ENCODE measurements around the gene MPEG1. TPM values are rescaled to one million over a fixed set of nuclear protein-coding genes. Genes with fewer than 3 reads are reported as not detected.

The MPEG1 gene
- total and polyA plus RNA-seq, 2 of the 4 experiments (the other 2 are of a cell fraction), result not detected

- no peak overlapping the region for H3K23ac ChIP-seq (ENCODE audit: low read depth, low read length)
- in situ Hi-C loops (cut with MboI; ENCODE audit: low sequenced_read_pairs), result no loop called here
- H3K14ac ChIP-seq (replicated peaks; ENCODE audit: low read depth, low read length), result peak overlapping the region; percentile 3; the same call in 1 of the 2 replicates
- ChIA-PET CTCF (interaction anchor here (0.6 to 1.3 kb wide), 4 partner anchors 14 to 375 kb away, joined by 3 to 4 read pairs (median 3); partner anchors contain the start of genes DTX4 and GLYATL2), POLR2A (ENCODE audit: unreplicated experiment) (no interaction called here)
- intact Hi-C loops (cut with micrococcal nuclease), result loop anchor here (5.0 kb wide), 2 partner anchors 48 to 62 kb away; partner anchors contain the start of gene DTX4
- H4K5ac ChIP-seq (ENCODE audit: low read depth, low read length), result no peak overlapping the region
- H2AFZ ChIP-seq (replicated peaks; ENCODE audit: low read length, poor library complexity), result no peak overlapping the region
- H2BK20ac ChIP-seq (ENCODE audit: low read depth, low read length), result peak overlapping the region; percentile 18
- H3K4me3 ChIP-seq (ENCODE audit: insufficient read depth, low read depth, low read length), result no peak overlapping the region
- no peaks in the 10 kb centered on the region for H3K36me3 ChIP-seq (ENCODE audit: control insufficient read depth, insufficient read depth, low read length)
- H3K9me3 ChIP-seq (ENCODE audit: control insufficient read depth, insufficient read depth, low read length), result no peaks in the 10 kb centered on the region
- H2AK9ac ChIP-seq (replicated peaks; ENCODE audit: low read depth, low read length, poor library complexity), result no peak overlapping the region
- peak overlapping the region; percentile 46; the same call in 1 of the 2 replicates for H4K91ac ChIP-seq (ENCODE audit: insufficient read depth, low read depth, low read length)
- peak overlapping the region in 1 of 2 experiments; percentile 19; a peak in 1 of 4 replicates for H4K8ac ChIP-seq (ENCODE audit: low read depth in 2 of 2, low read length in 2 of 2)
- no peaks in the 10 kb centered on the region for H3K79me1 ChIP-seq (ENCODE audit: low read depth in 1 of 2, low read length in 2 of 2)
- H3K56ac ChIP-seq (ENCODE audit: extremely low read depth, insufficient read depth, low read length), result no peak overlapping the region
- no peak overlapping the region for H3K4me2 ChIP-seq (ENCODE audit: low read depth, low read length)
- WGBS, 2 experiments (ENCODE audit: extremely low coverage in 2 of 2, insufficient read length in 1 of 2), result no CpG with 5 or more reads among the region's 4 CpGs
- no peak for ATAC-seq (ENCODE audit: low read depth)
- H3K18ac ChIP-seq (ENCODE audit: low read depth, low read length), result peak overlapping the region; percentile 50; the same call in 1 of the 2 replicates
- peak overlapping the region; percentile 3 for H2AK5ac ChIP-seq (ENCODE audit: low read depth, low read length)
- no TSS peak for BruUV-seq (replicated peaks)
- peak overlapping the region; percentile 7; the same call in 1 of the 2 replicates for H3K4ac ChIP-seq (ENCODE audit: low read depth, low read length)
- H2BK120ac ChIP-seq (ENCODE audit: low read depth, low read length), result peak overlapping the region; percentile 91
- H3K4me1 ChIP-seq (ENCODE audit: control insufficient read depth, insufficient read depth, low read length), result peaks cover 29% of the 10 kb centered on the region
- TF ChIP-seq BHLHE40 (IDR thresholded peaks at IDR 0.05; ENCODE audit: low read depth, low read length) (no peak), FOS (IDR thresholded peaks at IDR 0.05; ENCODE audit: low read depth, low read length) (no peak), RCOR1 (IDR thresholded peaks at IDR 0.05; ENCODE audit: insufficient replicate concordance, low read length) (no peak), POLR2A (IDR thresholded peaks at IDR 0.05; ENCODE audit: low read depth, low read length) (no peak), MAFK (IDR thresholded peaks at IDR 0.05; ENCODE audit: low read depth, low read length) (no peak), MAZ (IDR thresholded peaks at IDR 0.05; ENCODE audit: borderline replicate concordance, low read depth, low read length) (no peak), CHD1 (IDR thresholded peaks at IDR 0.05; ENCODE audit: low read depth, low read length) (no peak), MXI1 (IDR thresholded peaks at IDR 0.05; ENCODE audit: borderline replicate concordance, low read depth, low read length) (no peak)
- H3K9me1 ChIP-seq (ENCODE audit: insufficient read depth, low read length), result peaks cover 17% of the 10 kb centered on the region
- H2BK15ac ChIP-seq (ENCODE audit: low read depth, low read length), result peak overlapping the region; percentile 93; the same call in 2 of the 3 replicates
- no peak overlapping the region for H3K9ac ChIP-seq (ENCODE audit: low read depth, low read length)
- no peak overlapping the region for H2BK5ac ChIP-seq (ENCODE audit: low read depth, low read length, poor library complexity, severe bottlenecking)
- no peaks in the 10 kb centered on the region for H4K20me1 ChIP-seq (ENCODE audit: insufficient read depth, low read length)
- no peaks in the 10 kb centered on the region for H3K27me3 ChIP-seq (ENCODE audit: control insufficient read depth, insufficient read depth, low read length)
- no peak overlapping the region for H3K27ac ChIP-seq (ENCODE audit: insufficient read depth, low read length)
- no peak for DNase-seq
- dilution Hi-C loops (cut with HindIII; ENCODE audit: low sequenced_read_pairs, unreplicated experiment), result no loop called here
These were observed 7.1 kb upstream of the MPEG1 start for GRCh38 chr11:59219836-59220235.
